ENCODE results near the gene KAZN.

The KAZN gene

GRCh38 chr1:15063783-15064182, 465.3 kb downstream of the KAZN start:
- Histone ChIP-seq H3K4me1 (ENCODE audit: low read length) (no peaks in the 10 kb centered on the region), H2AFZ (ENCODE audit: low read length) (no peak overlapping the region), H3K36me3 (replicated peaks; ENCODE audit: insufficient read depth, low read length) (no peaks in the 10 kb centered on the region), H3K79me2 (ENCODE audit: low read length) (no peaks in the 10 kb centered on the region), H3F3A (ENCODE audit: insufficient read depth, low read length) (no peaks in the 10 kb centered on the region), H3K27me3 (replicated peaks; ENCODE audit: insufficient read depth, low read length) (no peaks in the 10 kb centered on the region), H3K9ac (ENCODE audit: low read length) (no peak overlapping the region), H3K4me2 (ENCODE audit: low read depth, low read length) (no peak overlapping the region), H3K4me3 (ENCODE audit: low read length) (no peak overlapping the region), H3K9me2 (replicated peaks; ENCODE audit: insufficient read depth, low read length) (no peaks in the 10 kb centered on the region), H3K9me3 (replicated peaks; ENCODE audit: insufficient read depth, low read length) (no peaks in the 10 kb centered on the region), H3K27ac (ENCODE audit: low read length) (no peak overlapping the region), H4K20me1 (ENCODE audit: insufficient read depth, low read length) (no peaks in the 10 kb centered on the region)
- TF ChIP-seq EZH2phosphoT487 (IDR thresholded peaks at IDR 0.05; ENCODE audit: low read length) (no peak), CTCF (IDR thresholded peaks at IDR 0.05; ENCODE audit: low read length) (no peak), EZH2 (optimal IDR thresholded peaks at IDR 0.05; ENCODE audit: low read depth, low read length) (no peak)
- no peak for DNase-seq

GRCh38 chr1:15064217-15064929, 465.9 kb downstream of the KAZN start:
- no peaks in the 10 kb centered on the region for H3K36me3 ChIP-seq (replicated peaks; ENCODE audit: insufficient read depth, low read length)
- no peaks in the 10 kb centered on the region for H3K9me2 ChIP-seq (replicated peaks; ENCODE audit: insufficient read depth, low read length)
- H3F3A ChIP-seq (ENCODE audit: insufficient read depth, low read length): no peaks in the 10 kb centered on the region
- no peak overlapping the region for H3K4me3 ChIP-seq (ENCODE audit: low read length)
- DNase-seq: no peak
- no peak overlapping the region for H2AFZ ChIP-seq (ENCODE audit: low read length)
- no peak overlapping the region for H3K4me2 ChIP-seq (ENCODE audit: low read depth, low read length)
- H3K27ac ChIP-seq (ENCODE audit: low read length): no peak overlapping the region
- no peaks in the 10 kb centered on the region for H3K9me3 ChIP-seq (replicated peaks; ENCODE audit: insufficient read depth, low read length)
- TF ChIP-seq EZH2 (optimal IDR thresholded peaks at IDR 0.05; ENCODE audit: low read depth, low read length) (no peak), EZH2phosphoT487 (IDR thresholded peaks at IDR 0.05; ENCODE audit: low read length) (no peak), CTCF (IDR thresholded peaks at IDR 0.05; ENCODE audit: low read length) (no peak)
- no peaks in the 10 kb centered on the region for H3K4me1 ChIP-seq (ENCODE audit: low read length)
- H3K79me2 ChIP-seq (ENCODE audit: low read length): no peaks in the 10 kb centered on the region
- H4K20me1 ChIP-seq (ENCODE audit: insufficient read depth, low read length): no peaks in the 10 kb centered on the region
- H3K9ac ChIP-seq (ENCODE audit: low read length): no peak overlapping the region
- H3K27me3 ChIP-seq (replicated peaks; ENCODE audit: insufficient read depth, low read length): no peaks in the 10 kb centered on the region

- Histone ChIP-seq H3K4me2 (ENCODE audit: low read depth, low read length) (no peak overlapping the region), H2AFZ (ENCODE audit: low read length) (no peak overlapping the region)
Observed at GRCh38 chr1:15065291-15065690, 466.8 kb downstream of the KAZN start.

More at GRCh38 chr1:15065291-15065690, 466.8 kb downstream of the KAZN start:
- Histone ChIP-seq H3K9me2 (replicated peaks; ENCODE audit: insufficient read depth, low read length) (no peaks in the 10 kb centered on the region), H3K9ac (ENCODE audit: low read length) (no peak overlapping the region), H3K4me3 (ENCODE audit: low read length) (no peak overlapping the region), H3K9me3 (replicated peaks; ENCODE audit: insufficient read depth, low read length) (no peaks in the 10 kb centered on the region), H3K27me3 (replicated peaks; ENCODE audit: insufficient read depth, low read length) (no peaks in the 10 kb centered on the region), H3K79me2 (ENCODE audit: low read length) (no peaks in the 10 kb centered on the region), H3K4me1 (ENCODE audit: low read length) (no peaks in the 10 kb centered on the region), H3K27ac (ENCODE audit: low read length) (no peak overlapping the region), H3K36me3 (replicated peaks; ENCODE audit: insufficient read depth, low read length) (no peaks in the 10 kb centered on the region), H3F3A (ENCODE audit: insufficient read depth, low read length) (no peaks in the 10 kb centered on the region), H4K20me1 (ENCODE audit: insufficient read depth, low read length) (no peaks in the 10 kb centered on the region)
- TF ChIP-seq EZH2 (optimal IDR thresholded peaks at IDR 0.05; ENCODE audit: low read depth, low read length) (no peak), CTCF (IDR thresholded peaks at IDR 0.05; ENCODE audit: low read length) (no peak)
- no peak for DNase-seq

Data from MM.1S (cell line).